Measurements from ENCODE around the gene PLCH2.
"Not testable (repeated sequence)": the region's sequence is repeated elsewhere in the genome, so short reads cannot be mapped to it uniquely, and the experiment has no call there.

Gene PLCH2

DNA sequence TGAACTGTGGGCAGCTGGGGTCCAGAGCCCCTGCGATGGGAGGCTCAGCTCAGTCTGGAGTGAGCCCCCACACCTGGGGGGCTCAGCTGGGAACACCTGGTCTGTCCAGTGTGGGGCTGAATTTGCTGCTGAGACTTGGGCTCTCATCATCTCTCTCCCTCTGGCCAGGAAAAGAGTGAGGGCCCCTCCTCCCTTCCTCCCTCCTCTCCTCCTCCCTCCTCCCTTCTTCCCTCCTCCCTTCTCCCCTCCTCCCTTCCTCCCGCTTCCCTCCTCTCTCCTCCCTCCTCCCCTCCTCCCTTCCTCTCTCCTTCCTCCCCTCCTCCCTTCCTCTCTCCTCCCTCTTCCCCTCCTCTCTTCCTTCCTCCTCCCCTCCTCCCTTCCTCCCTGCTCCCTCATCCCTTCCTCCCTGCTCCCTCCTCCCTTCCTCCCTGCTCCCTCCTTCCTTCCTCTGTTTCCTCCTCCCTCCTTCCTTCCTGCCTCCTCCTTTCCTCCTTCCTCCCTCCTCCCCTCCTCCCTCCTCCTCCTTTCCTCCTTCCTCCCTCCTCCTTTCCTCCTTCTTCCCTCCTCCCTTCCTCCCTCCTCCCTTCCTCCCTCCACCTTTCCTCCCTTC lies 40.2 kb upstream of the PLCH2 start:
- no peak overlapping the region for H3K4me3 ChIP-seq (ENCODE audit: low read length)
- no peak for DNase-seq (ENCODE audit: low read depth)
- TF ChIP-seq, protein P1, sequence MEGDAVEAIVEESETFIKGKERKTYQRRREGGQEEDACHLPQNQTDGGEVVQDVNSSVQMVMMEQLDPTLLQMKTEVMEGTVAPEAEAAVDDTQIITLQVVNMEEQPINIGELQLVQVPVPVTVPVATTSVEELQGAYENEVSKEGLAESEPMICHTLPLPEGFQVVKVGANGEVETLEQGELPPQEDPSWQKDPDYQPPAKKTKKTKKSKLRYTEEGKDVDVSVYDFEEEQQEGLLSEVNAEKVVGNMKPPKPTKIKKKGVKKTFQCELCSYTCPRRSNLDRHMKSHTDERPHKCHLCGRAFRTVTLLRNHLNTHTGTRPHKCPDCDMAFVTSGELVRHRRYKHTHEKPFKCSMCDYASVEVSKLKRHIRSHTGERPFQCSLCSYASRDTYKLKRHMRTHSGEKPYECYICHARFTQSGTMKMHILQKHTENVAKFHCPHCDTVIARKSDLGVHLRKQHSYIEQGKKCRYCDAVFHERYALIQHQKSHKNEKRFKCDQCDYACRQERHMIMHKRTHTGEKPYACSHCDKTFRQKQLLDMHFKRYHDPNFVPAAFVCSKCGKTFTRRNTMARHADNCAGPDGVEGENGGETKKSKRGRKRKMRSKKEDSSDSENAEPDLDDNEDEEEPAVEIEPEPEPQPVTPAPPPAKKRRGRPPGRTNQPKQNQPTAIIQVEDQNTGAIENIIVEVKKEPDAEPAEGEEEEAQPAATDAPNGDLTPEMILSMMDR (conservative IDR thresholded peaks at IDR 0.05; ENCODE audit: low read depth, low read length), result no peak

DNA sequence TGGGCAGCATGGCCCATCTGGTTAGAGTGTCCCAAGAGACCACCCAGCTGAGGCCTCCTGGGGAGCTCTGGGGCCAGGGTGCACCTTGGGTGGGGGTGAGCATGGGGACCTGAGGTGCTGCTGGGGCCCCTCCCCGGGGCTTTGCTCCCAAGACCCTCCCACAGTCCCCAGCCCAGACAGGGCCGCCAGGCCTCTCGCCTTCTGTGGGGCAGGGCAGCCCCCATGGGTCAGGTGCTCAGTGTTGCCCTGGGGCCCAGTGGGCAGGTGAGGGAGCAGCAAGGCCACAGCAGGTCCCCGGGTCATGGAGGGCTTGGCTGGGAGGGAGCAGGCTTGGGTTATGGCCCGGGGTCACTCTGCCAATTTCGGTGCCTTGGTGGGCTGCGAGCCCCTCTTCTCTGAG lies 39.2 kb upstream of the PLCH2 start:
- TF ChIP-seq, protein P1 (conservative IDR thresholded peaks at IDR 0.05; ENCODE audit: low read depth, low read length), result no peak
- H3K4me3 ChIP-seq (ENCODE audit: low read length), result no peak overlapping the region
- DNase-seq (ENCODE audit: low read depth), result no peak

DNA sequence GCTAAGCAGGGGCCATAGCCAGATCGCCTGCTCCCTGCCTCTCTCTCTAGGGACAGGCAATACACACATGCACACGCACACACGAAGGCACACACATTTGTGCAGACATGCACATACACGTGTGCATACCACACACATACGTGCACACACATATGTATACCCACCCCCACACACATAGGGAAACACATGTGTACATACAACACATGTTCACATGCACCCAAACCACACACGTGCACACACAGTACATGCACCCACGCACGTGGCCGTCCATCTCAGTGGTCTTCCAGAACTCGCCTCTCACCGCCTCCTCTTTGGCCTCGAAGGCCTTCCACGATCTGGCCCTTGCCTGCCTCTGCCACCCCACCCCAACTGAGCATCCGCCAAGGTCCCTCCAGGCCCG lies 38.5 kb upstream of the PLCH2 start:
- no peak for DNase-seq (ENCODE audit: low read depth)
- TF ChIP-seq, protein P1 (conservative IDR thresholded peaks at IDR 0.05; ENCODE audit: low read depth, low read length), result no peak
- no peak overlapping the region for H3K4me3 ChIP-seq (ENCODE audit: low read length)

DNA sequence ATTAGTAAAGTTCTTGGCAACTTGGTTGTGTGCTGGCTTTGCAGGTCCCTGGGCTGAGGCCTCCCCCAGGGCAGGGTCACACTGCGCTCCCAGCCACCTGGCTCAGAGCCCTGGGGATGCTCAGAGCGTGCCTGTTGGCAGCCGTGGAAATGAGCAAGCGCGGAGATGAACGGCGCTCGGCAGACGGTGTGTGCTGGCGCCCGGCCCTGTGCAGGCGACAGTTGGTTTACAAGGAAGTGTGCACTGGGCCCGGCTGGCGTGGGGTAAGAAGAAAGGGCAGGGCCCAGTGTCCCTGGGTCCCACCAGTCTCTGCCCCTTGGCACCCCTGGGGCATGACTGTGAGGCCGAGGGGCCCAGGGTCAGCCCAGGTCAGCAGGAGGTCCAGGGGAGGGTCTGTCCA lies 38.1 kb upstream of the PLCH2 start:
- TF ChIP-seq, protein P1 (conservative IDR thresholded peaks at IDR 0.05; ENCODE audit: low read depth, low read length), result no peak

DNA sequence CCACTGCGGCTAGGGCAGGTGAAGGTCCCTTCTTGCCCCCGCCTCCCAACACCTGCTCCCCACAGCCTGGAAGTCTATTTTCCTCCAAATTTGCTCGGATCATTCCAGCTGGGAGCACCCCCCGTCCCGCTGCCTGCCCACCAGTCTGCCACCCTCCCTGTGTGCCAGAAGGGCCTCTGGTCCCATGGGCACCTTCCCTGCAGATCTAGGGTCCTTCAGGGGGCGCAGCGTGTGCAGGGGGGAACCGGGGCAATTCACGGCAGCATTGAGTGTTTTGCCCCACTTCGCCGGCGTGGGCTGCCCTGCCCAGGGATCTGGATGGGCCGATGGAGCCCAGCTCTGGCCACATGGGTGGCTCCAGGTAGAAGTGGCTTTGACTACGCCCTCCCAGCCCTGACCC lies 37.4 kb upstream of the PLCH2 start:
- TF ChIP-seq, protein P1 (conservative IDR thresholded peaks at IDR 0.05; ENCODE audit: low read depth, low read length), result no peak
- H3K4me3 ChIP-seq (ENCODE audit: low read length), result no peak overlapping the region
- DNase-seq (ENCODE audit: low read depth), result no peak

More for the DNA sequence above, 38.1 kb upstream of the PLCH2 start:
- no peak overlapping the region for H3K4me3 ChIP-seq (ENCODE audit: low read length)
- no peak for DNase-seq (ENCODE audit: low read depth)

DNA sequence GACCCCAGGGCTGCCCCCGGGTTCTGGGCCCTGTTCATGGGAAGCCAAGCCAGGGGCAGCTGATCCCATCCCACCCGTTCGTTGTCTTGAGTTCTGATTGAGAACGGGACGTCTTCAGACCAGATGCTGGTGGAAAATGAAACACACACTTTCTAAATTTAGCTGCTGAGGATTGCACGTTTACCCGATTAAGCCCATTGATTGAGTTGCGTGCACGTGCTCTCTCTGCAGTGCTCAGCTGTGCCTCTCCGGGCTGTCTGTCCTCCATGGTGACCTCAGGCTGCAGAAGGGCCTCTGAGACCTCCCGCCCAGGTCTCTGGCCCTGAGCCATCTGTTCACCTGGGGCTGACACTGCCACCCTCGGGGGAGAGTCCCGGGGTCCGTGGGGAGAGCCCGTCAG lies 36.7 kb upstream of the PLCH2 start:
- no peak overlapping the region for H3K4me3 ChIP-seq (ENCODE audit: low read length)
- TF ChIP-seq, protein P1 (conservative IDR thresholded peaks at IDR 0.05; ENCODE audit: low read depth, low read length), result no peak
- DNase-seq (ENCODE audit: low read depth), result no peak

DNA sequence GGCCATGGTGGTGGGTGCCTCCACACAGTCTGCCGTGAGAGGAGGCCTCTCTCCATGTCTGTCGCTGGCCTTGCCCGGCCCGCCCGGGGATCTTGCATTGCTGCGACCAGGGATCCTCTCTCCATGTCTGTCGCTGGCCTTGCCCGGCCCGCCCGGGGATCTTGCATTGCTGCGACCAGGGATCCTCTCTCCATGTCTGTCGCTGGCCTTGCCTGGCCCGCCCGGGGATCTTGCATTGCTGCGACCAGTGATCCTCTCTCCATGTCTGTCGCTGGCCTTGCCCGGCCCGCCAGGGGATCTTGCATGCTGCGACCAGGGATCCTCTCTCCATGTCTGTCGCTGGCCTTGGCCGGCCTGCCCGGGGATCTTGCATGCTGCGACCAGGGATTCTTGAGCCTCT lies 35.7 kb upstream of the PLCH2 start:
- H3K4me3 ChIP-seq (ENCODE audit: low read length); DNase-seq (ENCODE audit: low read depth): not testable (repeated sequence)
